Measurements from ENCODE around the gene UQCR10. TPM values are rescaled to one million over a fixed set of nuclear protein-coding genes. Genes with fewer than 3 reads are reported as not detected.

UQCR10 gene
- total and polyA plus RNA-seq, 9 of the 15 experiments (the other 6 are each of a cell fraction or from before 2014, with no cell fraction given), result 128 to 903 (median 163) TPM

DNA sequence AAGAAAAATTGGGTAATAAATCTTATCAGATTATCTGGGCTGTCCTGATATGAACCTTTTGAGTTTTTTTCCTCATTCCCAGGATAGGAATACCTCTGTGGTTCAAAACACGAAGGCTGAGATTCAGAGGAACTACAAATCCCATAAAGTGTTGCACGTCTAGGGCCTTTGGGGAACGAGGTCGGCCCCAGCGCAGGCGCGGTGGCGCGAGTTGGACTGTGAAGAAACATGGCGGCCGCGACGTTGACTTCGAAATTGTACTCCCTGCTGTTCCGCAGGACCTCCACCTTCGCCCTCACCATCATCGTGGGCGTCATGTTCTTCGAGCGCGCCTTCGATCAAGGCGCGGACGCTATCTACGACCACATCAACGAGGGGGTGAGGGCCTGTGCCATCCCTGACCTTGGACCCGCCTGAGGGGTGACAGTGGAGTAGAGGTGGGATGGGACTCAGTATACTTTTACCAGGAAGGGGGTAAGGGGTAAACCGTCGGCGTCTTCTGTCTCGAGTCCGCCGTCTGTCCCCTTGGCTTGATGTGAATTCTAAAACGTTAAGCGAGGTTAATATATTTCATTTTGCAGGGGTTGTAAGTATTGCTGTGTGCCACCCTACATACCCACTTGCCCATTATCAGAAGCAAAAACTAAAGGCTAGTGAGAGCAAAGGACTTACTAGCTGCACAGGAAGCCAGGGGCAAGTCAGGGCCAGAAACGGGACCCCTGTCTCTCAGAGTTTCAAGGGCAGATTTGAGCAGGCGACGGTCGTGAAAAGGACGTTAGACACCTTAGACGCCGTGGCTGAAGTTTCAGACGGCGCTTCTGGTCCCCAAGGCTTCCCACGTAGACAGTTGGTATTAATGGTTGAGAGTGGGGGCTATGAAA, at the start of gene UQCR10 (continued):
- TF ChIP-seq, protein P1, sequence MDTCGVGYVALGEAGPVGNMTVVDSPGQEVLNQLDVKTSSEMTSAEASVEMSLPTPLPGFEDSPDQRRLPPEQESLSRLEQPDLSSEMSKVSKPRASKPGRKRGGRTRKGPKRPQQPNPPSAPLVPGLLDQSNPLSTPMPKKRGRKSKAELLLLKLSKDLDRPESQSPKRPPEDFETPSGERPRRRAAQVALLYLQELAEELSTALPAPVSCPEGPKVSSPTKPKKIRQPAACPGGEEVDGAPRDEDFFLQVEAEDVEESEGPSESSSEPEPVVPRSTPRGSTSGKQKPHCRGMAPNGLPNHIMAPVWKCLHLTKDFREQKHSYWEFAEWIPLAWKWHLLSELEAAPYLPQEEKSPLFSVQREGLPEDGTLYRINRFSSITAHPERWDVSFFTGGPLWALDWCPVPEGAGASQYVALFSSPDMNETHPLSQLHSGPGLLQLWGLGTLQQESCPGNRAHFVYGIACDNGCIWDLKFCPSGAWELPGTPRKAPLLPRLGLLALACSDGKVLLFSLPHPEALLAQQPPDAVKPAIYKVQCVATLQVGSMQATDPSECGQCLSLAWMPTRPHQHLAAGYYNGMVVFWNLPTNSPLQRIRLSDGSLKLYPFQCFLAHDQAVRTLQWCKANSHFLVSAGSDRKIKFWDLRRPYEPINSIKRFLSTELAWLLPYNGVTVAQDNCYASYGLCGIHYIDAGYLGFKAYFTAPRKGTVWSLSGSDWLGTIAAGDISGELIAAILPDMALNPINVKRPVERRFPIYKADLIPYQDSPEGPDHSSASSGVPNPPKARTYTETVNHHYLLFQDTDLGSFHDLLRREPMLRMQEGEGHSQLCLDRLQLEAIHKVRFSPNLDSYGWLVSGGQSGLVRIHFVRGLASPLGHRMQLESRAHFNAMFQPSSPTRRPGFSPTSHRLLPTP (IDR thresholded peaks at IDR 0.05; ENCODE audit: borderline replicate concordance, extremely low read depth, insufficient read length), result no peak
- TF ChIP-seq ILF3 (IDR thresholded peaks at IDR 0.05; ENCODE audit: borderline replicate concordance), result no peak
- TF ChIP-seq YY1 (IDR thresholded peaks at IDR 0.05; ENCODE audit: borderline replicate concordance in 1 of 3, control insufficient read depth in 1 of 3, extremely low read depth in 1 of 3, insufficient read depth in 3 of 3, insufficient read length in 1 of 3, insufficient replicate concordance in 2 of 3, low read depth in 1 of 3, low read length in 2 of 3), result peak; percentile 82 to 95 (median 89)
- no peak for TF ChIP-seq SMAD3 (CRISPR knock-in tag; conservative IDR thresholded peaks at IDR 0.05)
- TF ChIP-seq, protein P2, sequence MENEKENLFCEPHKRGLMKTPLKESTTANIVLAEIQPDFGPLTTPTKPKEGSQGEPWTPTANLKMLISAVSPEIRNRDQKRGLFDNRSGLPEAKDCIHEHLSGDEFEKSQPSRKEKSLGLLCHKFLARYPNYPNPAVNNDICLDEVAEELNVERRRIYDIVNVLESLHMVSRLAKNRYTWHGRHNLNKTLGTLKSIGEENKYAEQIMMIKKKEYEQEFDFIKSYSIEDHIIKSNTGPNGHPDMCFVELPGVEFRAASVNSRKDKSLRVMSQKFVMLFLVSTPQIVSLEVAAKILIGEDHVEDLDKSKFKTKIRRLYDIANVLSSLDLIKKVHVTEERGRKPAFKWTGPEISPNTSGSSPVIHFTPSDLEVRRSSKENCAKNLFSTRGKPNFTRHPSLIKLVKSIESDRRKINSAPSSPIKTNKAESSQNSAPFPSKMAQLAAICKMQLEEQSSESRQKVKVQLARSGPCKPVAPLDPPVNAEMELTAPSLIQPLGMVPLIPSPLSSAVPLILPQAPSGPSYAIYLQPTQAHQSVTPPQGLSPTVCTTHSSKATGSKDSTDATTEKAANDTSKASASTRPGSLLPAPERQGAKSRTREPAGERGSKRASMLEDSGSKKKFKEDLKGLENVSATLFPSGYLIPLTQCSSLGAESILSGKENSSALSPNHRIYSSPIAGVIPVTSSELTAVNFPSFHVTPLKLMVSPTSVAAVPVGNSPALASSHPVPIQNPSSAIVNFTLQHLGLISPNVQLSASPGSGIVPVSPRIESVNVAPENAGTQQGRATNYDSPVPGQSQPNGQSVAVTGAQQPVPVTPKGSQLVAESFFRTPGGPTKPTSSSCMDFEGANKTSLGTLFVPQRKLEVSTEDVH (IDR thresholded peaks at IDR 0.05; ENCODE audit: low read depth, partially characterized antibody), result no peak
- no peak for TF ChIP-seq ETV1 (tag; conservative IDR thresholded peaks at IDR 0.05; ENCODE audit: low read depth)
- TF ChIP-seq CHD1 (IDR thresholded peaks at IDR 0.05; ENCODE audit: low read length), result no peak
- TF ChIP-seq, protein P3, sequence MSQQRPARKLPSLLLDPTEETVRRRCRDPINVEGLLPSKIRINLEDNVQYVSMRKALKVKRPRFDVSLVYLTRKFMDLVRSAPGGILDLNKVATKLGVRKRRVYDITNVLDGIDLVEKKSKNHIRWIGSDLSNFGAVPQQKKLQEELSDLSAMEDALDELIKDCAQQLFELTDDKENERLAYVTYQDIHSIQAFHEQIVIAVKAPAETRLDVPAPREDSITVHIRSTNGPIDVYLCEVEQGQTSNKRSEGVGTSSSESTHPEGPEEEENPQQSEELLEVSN (IDR thresholded peaks at IDR 0.05; ENCODE audit: borderline replicate concordance in 1 of 2, extremely low read depth in 1 of 2, insufficient read depth in 1 of 2, insufficient read length in 1 of 2, low read depth in 1 of 2, low read length in 1 of 2, poor library complexity in 1 of 2, severe bottlenecking in 1 of 2), result peak in 1 of 2 experiments; percentile 5
- TF ChIP-seq, protein P4, sequence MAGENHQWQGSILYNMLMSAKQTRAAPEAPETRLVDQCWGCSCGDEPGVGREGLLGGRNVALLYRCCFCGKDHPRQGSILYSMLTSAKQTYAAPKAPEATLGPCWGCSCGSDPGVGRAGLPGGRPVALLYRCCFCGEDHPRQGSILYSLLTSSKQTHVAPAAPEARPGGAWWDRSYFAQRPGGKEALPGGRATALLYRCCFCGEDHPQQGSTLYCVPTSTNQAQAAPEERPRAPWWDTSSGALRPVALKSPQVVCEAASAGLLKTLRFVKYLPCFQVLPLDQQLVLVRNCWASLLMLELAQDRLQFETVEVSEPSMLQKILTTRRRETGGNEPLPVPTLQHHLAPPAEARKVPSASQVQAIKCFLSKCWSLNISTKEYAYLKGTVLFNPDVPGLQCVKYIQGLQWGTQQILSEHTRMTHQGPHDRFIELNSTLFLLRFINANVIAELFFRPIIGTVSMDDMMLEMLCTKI (IDR thresholded peaks at IDR 0.05; ENCODE audit: partially characterized antibody), result no peak
- TF ChIP-seq CREB1 (IDR thresholded peaks at IDR 0.05), result no peak; the same call in 1 of the 2 replicates
- TF ChIP-seq CREB1 (CRISPR knock-in tag; IDR thresholded peaks at IDR 0.05), result peak; percentile 25; the same call in 1 of the 2 replicates
- TF ChIP-seq LARP7 (IDR thresholded peaks at IDR 0.05), result no peak
- peak; percentile 88 for TF ChIP-seq ESRRA (IDR thresholded peaks at IDR 0.05; ENCODE audit: borderline replicate concordance, low read depth)
- TF ChIP-seq, protein P5, sequence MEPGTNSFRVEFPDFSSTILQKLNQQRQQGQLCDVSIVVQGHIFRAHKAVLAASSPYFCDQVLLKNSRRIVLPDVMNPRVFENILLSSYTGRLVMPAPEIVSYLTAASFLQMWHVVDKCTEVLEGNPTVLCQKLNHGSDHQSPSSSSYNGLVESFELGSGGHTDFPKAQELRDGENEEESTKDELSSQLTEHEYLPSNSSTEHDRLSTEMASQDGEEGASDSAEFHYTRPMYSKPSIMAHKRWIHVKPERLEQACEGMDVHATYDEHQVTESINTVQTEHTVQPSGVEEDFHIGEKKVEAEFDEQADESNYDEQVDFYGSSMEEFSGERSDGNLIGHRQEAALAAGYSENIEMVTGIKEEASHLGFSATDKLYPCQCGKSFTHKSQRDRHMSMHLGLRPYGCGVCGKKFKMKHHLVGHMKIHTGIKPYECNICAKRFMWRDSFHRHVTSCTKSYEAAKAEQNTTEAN (CRISPR knock-in tag; IDR thresholded peaks at IDR 0.05), result no peak
